H1 (cell line): ENCODE data around the gene ROR1.

Source experiments
- CTCF ChIP-seq, 3 experiments: IDR thresholded peaks; 1 replicate in 2 of 3; 2 replicates in 1 of 3; pipeline versions ENCODE4 v1.5.1 to v1.6.1; 2011; ENCODE audit warnings: low read length in 3 of 3, mild to moderate bottlenecking in 3 of 3, inconsistent platforms in 2 of 3, low read depth in 1 of 3, moderate library complexity in 1 of 3; ENCODE audit not compliant: insufficient read depth in 1 of 3; ENCODE audit errors: control extremely low read depth in 1 of 3
- POLR2A ChIP-seq, 2 experiments: IDR thresholded peaks; 1 replicate in 1 of 2; 2 replicates in 1 of 2; pipeline ENCODE4 v1.6.1; 2011; ENCODE audit warnings: low read depth in 2 of 2, low read length in 2 of 2, mild to moderate bottlenecking in 2 of 2; ENCODE audit errors: control extremely low read depth in 1 of 2

- TF ChIP-seq POLR2A (IDR thresholded peaks at IDR 0.05; ENCODE audit: control extremely low read depth in 1 of 2, low read depth in 2 of 2, low read length in 2 of 2), result no peak
- TF ChIP-seq CTCF (IDR thresholded peaks at IDR 0.05; ENCODE audit: control extremely low read depth in 1 of 3, insufficient read depth in 1 of 3, low read depth in 1 of 3, low read length in 3 of 3), result no peak
Observed at GRCh38 chr1:64124704-64125440, 351.1 kb downstream of the ROR1 start.
